ENCODE measurements around the gene SIGLEC11. TPM values are rescaled to one million over a fixed set of nuclear protein-coding genes. Genes with fewer than 3 reads are reported as not detected.

Gene SIGLEC11
- total and polyA plus RNA-seq, 2 of the 13 experiments (the other 11 are each of a cell fraction or from before 2014, with no cell fraction given) = not detected

- TF ChIP-seq THAP8 (CRISPR knock-in tag; IDR thresholded peaks at IDR 0.05; ENCODE audit: borderline replicate concordance) = peak; percentile 97
- TF ChIP-seq, protein P1, sequence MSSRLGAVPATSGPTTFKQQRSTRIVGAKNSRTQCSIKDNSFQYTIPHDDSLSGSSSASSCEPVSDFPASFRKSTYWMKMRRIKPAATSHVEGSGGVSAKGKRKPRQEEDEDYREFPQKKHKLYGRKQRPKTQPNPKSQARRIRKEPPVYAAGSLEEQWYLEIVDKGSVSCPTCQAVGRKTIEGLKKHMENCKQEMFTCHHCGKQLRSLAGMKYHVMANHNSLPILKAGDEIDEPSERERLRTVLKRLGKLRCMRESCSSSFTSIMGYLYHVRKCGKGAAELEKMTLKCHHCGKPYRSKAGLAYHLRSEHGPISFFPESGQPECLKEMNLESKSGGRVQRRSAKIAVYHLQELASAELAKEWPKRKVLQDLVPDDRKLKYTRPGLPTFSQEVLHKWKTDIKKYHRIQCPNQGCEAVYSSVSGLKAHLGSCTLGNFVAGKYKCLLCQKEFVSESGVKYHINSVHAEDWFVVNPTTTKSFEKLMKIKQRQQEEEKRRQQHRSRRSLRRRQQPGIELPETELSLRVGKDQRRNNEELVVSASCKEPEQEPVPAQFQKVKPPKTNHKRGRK (CRISPR knock-in tag; IDR thresholded peaks at IDR 0.05) = no peak; the same call in 1 of the 2 replicates
- peak; percentile 66; the same call in 1 of the 2 replicates for TF ChIP-seq HNRNPL (IDR thresholded peaks at IDR 0.05; ENCODE audit: low read depth, low read length)
- no peak for TF ChIP-seq NFIC (IDR thresholded peaks at IDR 0.05; ENCODE audit: low read length)
- no peak for TF ChIP-seq NR2F2 (IDR thresholded peaks at IDR 0.05; ENCODE audit: borderline replicate concordance, low read depth)
- TF ChIP-seq SNRNP70 (IDR thresholded peaks at IDR 0.05; ENCODE audit: low read depth, low read length) = no peak
- TF ChIP-seq SRSF4 (IDR thresholded peaks at IDR 0.05; ENCODE audit: low read depth, low read length, poor library complexity, severe bottlenecking) = no peak
- TF ChIP-seq DNMT1 (CRISPR knock-in tag; IDR thresholded peaks at IDR 0.05) = peak; percentile 27
- TF ChIP-seq FLYWCH1 (CRISPR knock-in tag; IDR thresholded peaks at IDR 0.05) = no peak
- TF ChIP-seq ZNF609 (CRISPR knock-in tag; IDR thresholded peaks at IDR 0.05; ENCODE audit: borderline replicate concordance) = no peak; the same call in 1 of the 2 replicates
- TF ChIP-seq RBAK (CRISPR knock-in tag; IDR thresholded peaks at IDR 0.05) = no peak
- no peak for TF ChIP-seq ZNF431 (CRISPR knock-in tag; IDR thresholded peaks at IDR 0.05; ENCODE audit: borderline replicate concordance, low read depth)
- TF ChIP-seq, protein P2, sequence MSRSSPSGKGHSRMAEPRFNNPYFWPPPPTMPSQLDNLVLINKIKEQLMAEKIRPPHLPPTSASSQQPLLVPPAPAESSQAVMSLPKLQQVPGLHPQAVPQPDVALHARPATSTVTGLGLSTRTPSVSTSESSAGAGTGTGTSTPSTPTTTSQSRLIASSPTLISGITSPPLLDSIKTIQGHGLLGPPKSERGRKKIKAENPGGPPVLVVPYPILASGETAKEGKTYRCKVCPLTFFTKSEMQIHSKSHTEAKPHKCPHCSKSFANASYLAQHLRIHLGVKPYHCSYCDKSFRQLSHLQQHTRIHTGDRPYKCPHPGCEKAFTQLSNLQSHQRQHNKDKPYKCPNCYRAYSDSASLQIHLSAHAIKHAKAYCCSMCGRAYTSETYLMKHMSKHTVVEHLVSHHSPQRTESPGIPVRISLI (CRISPR knock-in tag; IDR thresholded peaks at IDR 0.05; ENCODE audit: borderline replicate concordance) = peak; percentile 45
- no peak; the same call in 1 of the 2 replicates for TF ChIP-seq ZMYM2 (CRISPR knock-in tag; IDR thresholded peaks at IDR 0.05)
- TF ChIP-seq POLR2A (IDR thresholded peaks at IDR 0.05; ENCODE audit: insufficient read depth in 1 of 2, low read depth in 2 of 2, low read length in 2 of 2) = peak in 1 of 2 experiments; percentile 87; a peak in 3 of 4 replicates
- TF ChIP-seq ZEB1 (IDR thresholded peaks at IDR 0.05; ENCODE audit: insufficient replicate concordance, low read depth) = no peak
- no peak for TF ChIP-seq HNRNPH1 (optimal IDR thresholded peaks at IDR 0.05; ENCODE audit: low read depth, low read length)
- TF ChIP-seq GTF3A (CRISPR knock-in tag; conservative IDR thresholded peaks at IDR 0.05) = 0 out of 2 replicates have a peak, but pooled peaks have one; percentile 44
- TF ChIP-seq BRCA1 (CRISPR knock-in tag; IDR thresholded peaks at IDR 0.05) = no peak; the same call in 1 of the 2 replicates
- TF ChIP-seq, protein P3, sequence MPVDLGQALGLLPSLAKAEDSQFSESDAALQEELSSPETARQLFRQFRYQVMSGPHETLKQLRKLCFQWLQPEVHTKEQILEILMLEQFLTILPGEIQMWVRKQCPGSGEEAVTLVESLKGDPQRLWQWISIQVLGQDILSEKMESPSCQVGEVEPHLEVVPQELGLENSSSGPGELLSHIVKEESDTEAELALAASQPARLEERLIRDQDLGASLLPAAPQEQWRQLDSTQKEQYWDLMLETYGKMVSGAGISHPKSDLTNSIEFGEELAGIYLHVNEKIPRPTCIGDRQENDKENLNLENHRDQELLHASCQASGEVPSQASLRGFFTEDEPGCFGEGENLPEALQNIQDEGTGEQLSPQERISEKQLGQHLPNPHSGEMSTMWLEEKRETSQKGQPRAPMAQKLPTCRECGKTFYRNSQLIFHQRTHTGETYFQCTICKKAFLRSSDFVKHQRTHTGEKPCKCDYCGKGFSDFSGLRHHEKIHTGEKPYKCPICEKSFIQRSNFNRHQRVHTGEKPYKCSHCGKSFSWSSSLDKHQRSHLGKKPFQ (CRISPR knock-in tag; IDR thresholded peaks at IDR 0.05; ENCODE audit: insufficient replicate concordance) = peak; percentile 79
Measured at GRCh38 chr19:49929121-49929610, 31.8 kb downstream of the SIGLEC11 start, which contains the start of the genes ATF5 and NUP62 (continued).
